ENCODE measurements around the gene OLFM3.

Gene OLFM3

GRCh38 chr1:101816262-101816661 is 180.5 kb downstream of the OLFM3 start:
- TF ChIP-seq, protein P1, sequence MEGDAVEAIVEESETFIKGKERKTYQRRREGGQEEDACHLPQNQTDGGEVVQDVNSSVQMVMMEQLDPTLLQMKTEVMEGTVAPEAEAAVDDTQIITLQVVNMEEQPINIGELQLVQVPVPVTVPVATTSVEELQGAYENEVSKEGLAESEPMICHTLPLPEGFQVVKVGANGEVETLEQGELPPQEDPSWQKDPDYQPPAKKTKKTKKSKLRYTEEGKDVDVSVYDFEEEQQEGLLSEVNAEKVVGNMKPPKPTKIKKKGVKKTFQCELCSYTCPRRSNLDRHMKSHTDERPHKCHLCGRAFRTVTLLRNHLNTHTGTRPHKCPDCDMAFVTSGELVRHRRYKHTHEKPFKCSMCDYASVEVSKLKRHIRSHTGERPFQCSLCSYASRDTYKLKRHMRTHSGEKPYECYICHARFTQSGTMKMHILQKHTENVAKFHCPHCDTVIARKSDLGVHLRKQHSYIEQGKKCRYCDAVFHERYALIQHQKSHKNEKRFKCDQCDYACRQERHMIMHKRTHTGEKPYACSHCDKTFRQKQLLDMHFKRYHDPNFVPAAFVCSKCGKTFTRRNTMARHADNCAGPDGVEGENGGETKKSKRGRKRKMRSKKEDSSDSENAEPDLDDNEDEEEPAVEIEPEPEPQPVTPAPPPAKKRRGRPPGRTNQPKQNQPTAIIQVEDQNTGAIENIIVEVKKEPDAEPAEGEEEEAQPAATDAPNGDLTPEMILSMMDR (IDR thresholded peaks at IDR 0.05; ENCODE audit: low read depth, low read length, missing control alignments): no peak
- H3K4me3 ChIP-seq (ENCODE audit: low read depth, low read length): no peak overlapping the region
- DNase-seq (ENCODE audit: low read depth): no peak

DNA sequence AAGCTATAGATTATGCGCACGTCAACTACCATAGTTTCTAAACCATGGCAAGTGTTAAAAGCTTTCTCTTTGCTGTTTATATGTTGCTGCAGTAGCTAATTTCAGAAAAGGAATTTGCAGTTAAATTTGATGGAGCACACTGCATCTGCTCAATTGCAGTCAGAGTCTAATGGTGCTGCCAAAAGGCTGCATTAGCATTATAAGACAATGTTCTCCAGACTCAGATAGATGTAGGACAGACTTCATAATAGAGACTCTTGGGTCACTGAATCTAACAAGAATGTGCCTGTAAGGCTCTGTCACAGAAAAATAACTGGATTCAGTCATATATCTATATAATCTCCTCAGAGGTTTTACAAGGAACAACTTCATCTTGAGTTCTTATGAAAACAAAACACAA is 198.3 kb downstream of the OLFM3 start:
- no peak overlapping the region for H3K4me3 ChIP-seq (ENCODE audit: low read depth, low read length)
- TF ChIP-seq, protein P1 (IDR thresholded peaks at IDR 0.05; ENCODE audit: low read depth, low read length, missing control alignments): no peak
- DNase-seq (ENCODE audit: low read depth): no peak

DNA sequence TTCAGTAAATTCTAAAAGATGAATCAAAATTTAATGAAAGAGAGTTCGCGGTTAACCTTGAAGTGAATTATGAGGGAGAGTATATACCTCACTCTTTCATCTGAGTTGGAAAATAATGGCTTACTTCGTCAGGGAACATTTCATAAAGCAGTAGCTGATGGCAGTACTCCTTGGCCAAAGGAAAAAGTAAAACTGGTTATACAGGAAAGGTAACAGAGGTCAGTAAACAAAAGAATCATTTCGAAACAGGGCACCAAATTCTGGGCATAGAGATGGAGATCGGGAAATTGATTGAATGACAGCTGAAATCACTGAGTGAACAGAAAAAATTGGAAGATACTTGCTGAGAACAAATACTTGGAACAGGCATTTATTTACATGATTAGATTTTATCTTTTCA is 199.0 kb downstream of the OLFM3 start:
- no peak overlapping the region for H3K4me3 ChIP-seq (ENCODE audit: low read depth, low read length)
- DNase-seq (ENCODE audit: low read depth): no peak
- TF ChIP-seq, protein P1 (IDR thresholded peaks at IDR 0.05; ENCODE audit: low read depth, low read length, missing control alignments): no peak

DNA sequence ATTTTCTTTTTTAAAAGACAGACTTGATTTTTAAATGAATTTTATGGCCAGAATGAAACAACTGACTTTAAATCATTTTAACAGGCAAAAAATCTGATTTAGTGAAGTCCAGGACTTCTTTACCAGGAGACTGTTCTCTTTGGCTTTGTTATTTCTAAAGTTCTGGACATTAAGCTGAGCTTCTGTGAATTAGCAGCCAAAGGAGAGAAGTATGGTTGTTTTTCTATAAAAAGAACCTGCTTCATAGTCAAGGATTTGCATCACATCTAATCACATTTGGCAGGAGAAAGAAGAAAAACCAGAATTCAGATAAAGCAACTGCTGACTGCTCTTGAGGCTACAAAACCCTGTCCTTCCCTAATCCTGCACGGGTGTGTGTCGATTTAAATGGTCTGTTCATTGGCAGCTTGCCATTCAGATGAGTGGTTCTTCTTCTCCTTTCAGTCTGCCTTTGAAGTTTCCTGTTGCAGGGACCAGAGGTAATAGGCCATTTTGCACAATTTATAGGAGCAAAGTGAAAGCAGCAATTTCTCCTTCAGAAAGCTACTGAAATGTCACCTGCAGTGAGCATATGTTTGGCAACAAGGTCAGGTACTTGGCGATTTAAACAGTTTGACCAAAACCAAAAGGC is 215.4 kb downstream of the OLFM3 start:
- TF ChIP-seq, protein P1 (IDR thresholded peaks at IDR 0.05; ENCODE audit: low read depth, low read length, missing control alignments): no peak
- DNase-seq (ENCODE audit: low read depth): no peak
- no peak overlapping the region for H3K4me3 ChIP-seq (ENCODE audit: low read depth, low read length)

- H3K4me3 ChIP-seq (ENCODE audit: low read depth, low read length): no peak overlapping the region
- TF ChIP-seq, protein P1 (IDR thresholded peaks at IDR 0.05; ENCODE audit: low read depth, low read length, missing control alignments): peak; percentile 56
- no peak for DNase-seq (ENCODE audit: low read depth)
Observed at GRCh38 chr1:101769520-101769919, 227.2 kb downstream of the OLFM3 start.

DNA sequence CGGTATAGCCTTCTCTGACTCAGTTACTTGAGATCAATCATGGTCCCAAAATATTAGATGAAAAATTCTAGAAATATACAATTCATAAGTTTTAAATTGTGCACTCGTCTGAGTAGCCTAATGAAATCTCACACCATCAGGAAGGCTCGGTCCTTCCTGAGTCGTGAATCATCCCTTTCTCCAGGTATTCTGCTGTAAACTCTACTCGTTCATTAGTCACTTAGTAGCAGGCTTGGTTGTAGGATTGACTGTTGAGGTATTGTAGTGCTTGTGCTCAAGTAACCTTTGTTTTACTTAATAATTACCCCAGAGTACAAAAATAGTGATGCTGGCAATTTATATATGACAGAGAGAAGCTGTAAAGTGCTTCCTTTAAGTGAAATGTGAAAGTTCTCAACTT is 238.7 kb downstream of the OLFM3 start:
- no peak for DNase-seq (ENCODE audit: low read depth)
- TF ChIP-seq, protein P1 (IDR thresholded peaks at IDR 0.05; ENCODE audit: low read depth, low read length, missing control alignments): no peak
- no peak overlapping the region for H3K4me3 ChIP-seq (ENCODE audit: low read depth, low read length)

- TF ChIP-seq, protein P1 (IDR thresholded peaks at IDR 0.05; ENCODE audit: low read depth, low read length, missing control alignments): no peak
- no peak overlapping the region for H3K4me3 ChIP-seq (ENCODE audit: low read depth, low read length)
- no peak for DNase-seq (ENCODE audit: low read depth)
Observed at GRCh38 chr1:101756411-101756810, 240.3 kb downstream of the OLFM3 start.
